HL-60 (cell line): ENCODE data around the gene GAS6.

Experiments used
- DNase-seq, 2 experiments: peaks; one replicate each; pipeline ENCODE4 v3.0.0-alpha.2; 2010 to 2020; ENCODE audit warnings: low read depth in 1 of 2, low spot score in 1 of 2
- H3K27ac ChIP-seq: fragments of 250-450 bp; sonication (Bioruptor Pico); replicated peaks from 2 replicates; pipeline ENCODE4 v1.5.1; 2020; ENCODE audit warnings: mild to moderate bottlenecking, moderate library complexity
- H3K27me3 ChIP-seq: fragments of 250-450 bp; sonication (Bioruptor Pico); 2 replicates; pipeline ENCODE4 v1.5.1; 2021; ENCODE audit warnings: mild to moderate bottlenecking, moderate library complexity; ENCODE audit not compliant: insufficient read depth, poor library complexity, severe bottlenecking
- H3K4me3 ChIP-seq: replicated peaks from 2 replicates; pipeline ENCODE4 v1.5.1; 2011; ENCODE audit warnings: mild to moderate bottlenecking, control low read depth, low read length; ENCODE audit not compliant: insufficient read depth
- GABPA ChIP-seq: IDR thresholded peaks from 2 replicates; pipeline ENCODE4 v1.6.1; 2012; ENCODE audit warnings: low read depth
- POLR2AphosphoS5 ChIP-seq: IDR thresholded peaks from 2 replicates; pipeline ENCODE4 v1.6.1; 2012; ENCODE audit warnings: low read depth
- SPI1 ChIP-seq: IDR thresholded peaks from 2 replicates; pipeline ENCODE4 v1.6.1; 2012; ENCODE audit warnings: low read depth, mild to moderate bottlenecking, borderline replicate concordance
- TF ChIP-seq, protein P1 (sequence below): IDR thresholded peaks from one replicate; pipeline ENCODE4 v1.5.1; 2011; ENCODE audit warnings: low read length, control low read depth, inconsistent platforms; ENCODE audit not compliant: insufficient read depth
- TF ChIP-seq, protein P2 (sequence below): IDR thresholded peaks from 2 replicates; pipeline ENCODE4 v1.6.1; 2012; ENCODE audit warnings: low read depth; ENCODE audit not compliant: insufficient replicate concordance

Gene GAS6

DNA sequence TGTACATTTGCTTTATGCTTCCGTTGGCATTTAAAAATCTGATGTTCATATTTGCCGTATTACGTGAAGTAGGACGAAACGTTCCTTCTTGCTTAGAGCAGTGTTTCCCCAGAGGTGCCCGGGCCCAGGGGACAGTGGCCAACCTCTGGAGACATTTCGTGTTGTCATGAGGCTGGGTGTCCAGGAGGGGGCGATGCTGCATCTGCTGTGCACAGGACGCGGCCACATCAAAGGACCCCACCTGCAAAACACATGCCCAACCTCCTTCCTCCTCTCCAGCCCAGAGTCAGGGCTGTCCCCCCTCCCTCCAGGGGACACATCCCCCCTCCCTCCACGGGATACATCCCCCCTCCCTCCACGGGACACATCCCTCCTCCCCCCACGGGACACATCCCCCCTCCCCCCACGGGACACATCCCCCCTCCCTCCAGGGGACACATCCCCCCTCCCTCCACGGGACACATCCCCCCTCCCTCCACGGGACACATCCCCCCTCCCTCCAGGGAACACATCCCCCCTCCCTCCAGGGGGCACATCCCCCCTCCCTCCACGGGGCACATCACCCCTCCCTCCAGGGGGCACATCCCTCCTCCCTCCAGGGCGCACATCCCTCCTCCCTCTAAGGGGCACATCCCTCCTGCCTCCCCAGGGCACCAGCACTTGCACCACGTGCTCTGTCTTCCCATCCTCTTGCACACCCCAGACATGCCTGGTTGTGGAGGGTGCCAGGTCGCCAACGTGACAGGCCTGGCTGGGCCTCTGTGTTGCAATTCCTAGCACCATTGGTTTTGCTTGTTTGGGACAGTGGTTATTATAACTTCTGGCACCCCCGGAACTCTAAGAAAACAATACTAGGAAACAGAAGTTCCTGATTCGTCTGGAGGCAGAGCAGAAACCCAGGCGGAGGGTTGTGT is 46.7 kb downstream of the GAS6 start:
- Histone ChIP-seq H3K4me3 (no peak overlapping the region), H3K27me3 (no peaks in the 10 kb centered on the region), H3K27ac (no peak overlapping the region)
- peak in 1 of 2 experiments; percentile 58 for DNase-seq
- TF ChIP-seq, protein P1, sequence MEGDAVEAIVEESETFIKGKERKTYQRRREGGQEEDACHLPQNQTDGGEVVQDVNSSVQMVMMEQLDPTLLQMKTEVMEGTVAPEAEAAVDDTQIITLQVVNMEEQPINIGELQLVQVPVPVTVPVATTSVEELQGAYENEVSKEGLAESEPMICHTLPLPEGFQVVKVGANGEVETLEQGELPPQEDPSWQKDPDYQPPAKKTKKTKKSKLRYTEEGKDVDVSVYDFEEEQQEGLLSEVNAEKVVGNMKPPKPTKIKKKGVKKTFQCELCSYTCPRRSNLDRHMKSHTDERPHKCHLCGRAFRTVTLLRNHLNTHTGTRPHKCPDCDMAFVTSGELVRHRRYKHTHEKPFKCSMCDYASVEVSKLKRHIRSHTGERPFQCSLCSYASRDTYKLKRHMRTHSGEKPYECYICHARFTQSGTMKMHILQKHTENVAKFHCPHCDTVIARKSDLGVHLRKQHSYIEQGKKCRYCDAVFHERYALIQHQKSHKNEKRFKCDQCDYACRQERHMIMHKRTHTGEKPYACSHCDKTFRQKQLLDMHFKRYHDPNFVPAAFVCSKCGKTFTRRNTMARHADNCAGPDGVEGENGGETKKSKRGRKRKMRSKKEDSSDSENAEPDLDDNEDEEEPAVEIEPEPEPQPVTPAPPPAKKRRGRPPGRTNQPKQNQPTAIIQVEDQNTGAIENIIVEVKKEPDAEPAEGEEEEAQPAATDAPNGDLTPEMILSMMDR, result peak; percentile 22
- TF ChIP-seq, protein P2, sequence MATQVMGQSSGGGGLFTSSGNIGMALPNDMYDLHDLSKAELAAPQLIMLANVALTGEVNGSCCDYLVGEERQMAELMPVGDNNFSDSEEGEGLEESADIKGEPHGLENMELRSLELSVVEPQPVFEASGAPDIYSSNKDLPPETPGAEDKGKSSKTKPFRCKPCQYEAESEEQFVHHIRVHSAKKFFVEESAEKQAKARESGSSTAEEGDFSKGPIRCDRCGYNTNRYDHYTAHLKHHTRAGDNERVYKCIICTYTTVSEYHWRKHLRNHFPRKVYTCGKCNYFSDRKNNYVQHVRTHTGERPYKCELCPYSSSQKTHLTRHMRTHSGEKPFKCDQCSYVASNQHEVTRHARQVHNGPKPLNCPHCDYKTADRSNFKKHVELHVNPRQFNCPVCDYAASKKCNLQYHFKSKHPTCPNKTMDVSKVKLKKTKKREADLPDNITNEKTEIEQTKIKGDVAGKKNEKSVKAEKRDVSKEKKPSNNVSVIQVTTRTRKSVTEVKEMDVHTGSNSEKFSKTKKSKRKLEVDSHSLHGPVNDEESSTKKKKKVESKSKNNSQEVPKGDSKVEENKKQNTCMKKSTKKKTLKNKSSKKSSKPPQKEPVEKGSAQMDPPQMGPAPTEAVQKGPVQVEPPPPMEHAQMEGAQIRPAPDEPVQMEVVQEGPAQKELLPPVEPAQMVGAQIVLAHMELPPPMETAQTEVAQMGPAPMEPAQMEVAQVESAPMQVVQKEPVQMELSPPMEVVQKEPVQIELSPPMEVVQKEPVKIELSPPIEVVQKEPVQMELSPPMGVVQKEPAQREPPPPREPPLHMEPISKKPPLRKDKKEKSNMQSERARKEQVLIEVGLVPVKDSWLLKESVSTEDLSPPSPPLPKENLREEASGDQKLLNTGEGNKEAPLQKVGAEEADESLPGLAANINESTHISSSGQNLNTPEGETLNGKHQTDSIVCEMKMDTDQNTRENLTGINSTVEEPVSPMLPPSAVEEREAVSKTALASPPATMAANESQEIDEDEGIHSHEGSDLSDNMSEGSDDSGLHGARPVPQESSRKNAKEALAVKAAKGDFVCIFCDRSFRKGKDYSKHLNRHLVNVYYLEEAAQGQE, result no peak

DNA sequence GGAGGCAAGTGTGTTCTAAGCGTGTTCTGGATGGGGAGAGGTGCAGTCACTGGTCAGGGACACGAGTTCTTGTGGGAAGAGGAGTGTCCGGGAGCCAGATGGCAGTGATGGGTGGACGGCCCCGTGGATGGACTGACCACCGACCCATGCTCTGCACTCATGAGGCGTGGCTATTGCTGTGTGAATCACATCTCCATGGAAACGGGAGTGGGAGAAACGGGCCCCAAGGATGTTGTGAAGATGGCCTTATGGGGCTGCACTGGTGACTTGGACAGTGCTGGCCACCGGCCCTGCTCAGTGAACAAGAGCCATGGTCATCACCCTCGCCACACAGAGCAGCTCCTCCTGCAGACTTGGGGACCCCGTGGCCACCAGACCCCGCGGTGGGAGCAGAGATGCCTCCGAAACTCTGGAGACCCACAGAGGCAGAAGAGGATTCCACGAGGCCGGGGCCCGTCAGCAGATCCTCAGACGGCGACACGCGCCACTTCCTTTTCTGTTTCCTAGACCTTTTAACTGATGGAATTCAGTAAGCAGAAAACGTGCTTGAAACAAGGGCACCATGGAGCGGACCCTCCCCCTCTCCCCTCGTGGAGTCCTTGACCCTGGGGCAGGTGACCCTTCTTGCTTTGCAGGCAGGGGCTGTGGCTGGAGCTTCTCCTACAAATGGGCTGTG is 47.5 kb downstream of the GAS6 start:
- H3K27ac ChIP-seq, result no peak overlapping the region
- H3K4me3 ChIP-seq, result peak overlapping the region; percentile 47

DNA sequence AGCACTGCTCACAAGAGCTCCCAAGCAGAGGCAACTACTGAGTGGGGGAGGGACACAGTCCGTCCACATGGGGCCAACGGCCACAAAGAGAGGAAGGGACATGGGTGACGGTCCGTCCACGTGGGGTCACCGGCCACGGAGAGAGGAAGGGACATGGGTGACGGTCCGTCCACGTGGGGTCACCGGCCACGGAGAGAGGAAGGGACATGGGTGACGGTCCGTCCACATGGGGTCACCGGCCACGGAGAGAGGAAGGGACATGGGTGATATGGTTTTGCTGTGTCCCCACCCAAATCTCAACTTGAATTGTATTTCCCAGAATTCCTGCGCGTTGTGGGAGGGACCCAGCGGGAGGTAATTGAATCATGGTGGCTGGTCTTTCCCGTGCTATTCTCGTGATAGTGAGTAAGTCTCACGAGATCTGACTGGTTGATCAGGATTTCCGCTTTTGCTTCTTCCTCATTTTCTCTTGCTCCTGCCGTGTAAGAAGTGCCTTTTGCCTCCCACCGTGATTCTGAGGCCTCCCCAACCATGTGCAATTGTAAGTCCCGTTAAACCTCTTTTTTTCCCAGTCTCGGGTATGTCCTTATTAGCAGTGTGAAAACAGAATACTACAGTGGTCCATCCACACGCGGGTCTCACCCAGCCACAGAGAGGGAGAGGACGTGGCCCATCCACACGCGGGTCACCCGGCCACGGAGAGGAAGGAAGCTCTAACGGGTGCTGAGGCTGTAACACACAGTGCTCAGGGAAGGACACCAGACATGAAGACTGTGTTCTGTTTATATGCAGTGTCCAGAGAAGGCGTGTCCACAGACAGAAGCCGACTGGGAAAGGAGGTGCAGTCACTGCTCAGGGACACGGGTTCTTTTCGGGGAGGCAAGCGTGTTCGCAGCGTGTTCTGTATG is 48.5 kb downstream of the GAS6 start:
- Histone ChIP-seq H3K4me3 (peak overlapping the region; percentile 47), H3K27me3 (no peaks in the 10 kb centered on the region), H3K27ac (peak overlapping the region; percentile 61)
- TF ChIP-seq, protein P2, result peak; percentile 49
- TF ChIP-seq GABPA (peak; percentile 63), SPI1 (peak; percentile 90), POLR2AphosphoS5 (peak; percentile 89)
- TF ChIP-seq, protein P1, result no peak
- peak; percentile 32 to 89 for DNase-seq

More for the DNA sequence above, 47.5 kb downstream of the GAS6 start:
- no peaks in the 10 kb centered on the region for H3K27me3 ChIP-seq
- 0 out of 2 replicates have a peak, but pooled peaks have one; percentile 3 for TF ChIP-seq SPI1
- no peak for TF ChIP-seq POLR2AphosphoS5
- DNase-seq, result no peak

DNA sequence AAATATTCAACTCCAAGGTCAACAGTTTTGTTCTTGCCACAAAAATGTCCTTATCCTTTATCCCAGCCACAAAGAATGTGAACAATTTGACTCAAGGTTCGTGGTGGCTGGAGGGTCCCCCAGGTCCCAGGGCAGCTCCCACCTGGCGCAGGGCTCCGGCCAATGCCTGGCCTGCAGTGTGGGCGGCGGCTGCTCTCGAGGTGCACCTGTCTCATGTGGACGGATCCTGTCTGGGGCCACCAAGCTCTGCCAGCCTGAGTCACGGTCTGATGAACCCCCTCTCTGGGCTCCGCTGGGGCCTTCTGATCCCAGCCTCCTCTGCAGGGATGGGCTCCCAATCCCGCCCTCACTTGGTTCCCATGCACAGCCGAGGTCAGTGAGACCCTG is 49.4 kb downstream of the GAS6 start:
- Histone ChIP-seq H3K27ac (no peak overlapping the region), H3K4me3 (no peak overlapping the region), H3K27me3 (no peaks in the 10 kb centered on the region)
- TF ChIP-seq, protein P1, result no peak
- no peak for TF ChIP-seq SPI1
- no peak for DNase-seq
